ENCODE data around the gene PTGR1. TPM values are rescaled to one million over a fixed set of nuclear protein-coding genes. Genes with fewer than 3 reads are reported as not detected.

PTGR1 gene
- 1 to 10 TPM; 4.7 to 4.8 TPM for total RNA-seq

DNA sequence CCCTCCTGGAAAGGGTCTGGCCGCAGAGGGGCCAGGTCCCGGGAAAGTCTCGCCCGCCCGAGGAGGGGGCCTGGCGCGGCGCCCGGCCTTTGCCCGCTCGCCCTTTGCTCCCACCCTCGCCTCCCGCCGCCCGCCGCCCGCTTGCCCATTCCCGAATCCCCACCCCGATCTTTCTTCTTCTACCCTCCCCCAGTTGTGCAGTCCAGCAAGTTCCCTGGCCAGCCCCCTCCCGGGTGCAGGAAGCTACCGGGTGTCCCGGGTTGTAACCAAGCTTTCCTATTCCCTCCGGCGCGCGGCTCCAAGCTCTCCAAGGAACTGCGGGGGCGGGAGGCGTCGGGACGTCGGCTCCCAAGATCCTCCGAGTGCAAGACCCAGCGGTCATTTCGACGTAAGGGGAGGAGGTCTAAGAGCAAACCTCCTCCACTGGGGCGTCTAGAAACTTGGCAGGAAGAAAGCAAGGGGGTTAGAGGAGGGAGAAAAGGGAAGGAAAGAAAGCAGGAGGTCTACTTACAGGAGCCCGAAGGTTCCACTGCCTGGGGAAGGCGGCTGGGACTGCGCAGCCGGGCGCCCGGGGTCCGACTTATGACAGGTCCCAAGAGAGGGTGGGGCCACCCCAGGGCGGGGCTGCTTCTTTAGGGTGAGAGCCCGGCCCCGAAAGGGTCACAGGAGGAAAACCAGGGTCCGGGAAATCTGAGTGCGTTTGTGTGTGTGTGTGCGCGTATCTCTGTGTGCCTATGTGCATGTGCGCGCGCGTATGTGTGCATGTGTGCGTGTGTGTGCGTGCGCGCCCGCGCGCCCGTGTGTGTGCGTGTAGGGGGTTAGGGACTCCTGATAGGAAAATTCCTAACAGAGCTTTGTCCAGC, at the start of gene PTGR1:
PTGR1 (minus strand) TSS at position 556 of the 863 bp plus-strand sequence. CDS start 2,225 bp downstream, outside the sequence.
- peaks cover 14% of the 10 kb centered on the region for H3K4me1 Mint-ChIP-seq (ENCODE audit: low read depth)
- CTCF ChIA-PET: interaction anchor here (1.1 to 3.1 kb wide), 7 partner anchors 17 to 476 kb away, joined by 3 to 37 read pairs (median 6); partner anchors contain the start of gene DNAJC25

DNA sequence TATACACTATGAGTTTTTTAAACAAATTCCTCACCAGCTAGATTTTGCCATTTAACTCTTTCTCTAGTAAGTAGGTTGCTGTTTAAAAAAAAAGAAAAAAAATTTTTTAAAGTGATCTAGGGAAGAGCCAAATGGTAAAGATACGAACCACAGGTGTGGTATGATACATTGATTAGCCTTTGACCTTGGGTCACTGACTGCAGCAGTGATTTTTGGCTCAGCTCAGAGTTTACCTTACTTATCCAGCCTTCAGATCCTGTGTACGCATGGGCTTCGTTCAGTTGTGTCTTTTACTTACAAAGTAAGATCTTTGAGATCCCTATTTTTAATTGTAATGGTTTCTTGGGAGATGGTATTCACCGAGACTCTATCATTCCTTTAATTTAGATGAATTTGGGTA, 49.6 kb upstream of the PTGR1 start:
- ChIA-PET CTCF (no interaction called here), POLR2A (interaction anchor here (0.6 kb wide), 1 partner anchor 67 kb away, joined by 4 read pairs; no protein-coding TSS in a partner anchor)
- Mint-ChIP-seq H3K4me3 (no peak overlapping the region), H3K4me1 (ENCODE audit: low read depth) (peaks cover 2% of the 10 kb centered on the region), H3K27me3 (no peaks in the 10 kb centered on the region), H3K36me3 (peaks cover 25% of the 10 kb centered on the region), H3K27ac (no peak overlapping the region), H3K9me3 (no peaks in the 10 kb centered on the region)
- no peak for DNase-seq
- intact Hi-C loops (cut with micrococcal nuclease): no loop called here

More for the DNA sequence above, at the start of gene PTGR1:
- Mint-ChIP-seq H3K36me3 (no peaks in the 10 kb centered on the region), H3K27me3 (peaks cover 28% of the 10 kb centered on the region), H3K27ac (no peak within 1 kb of the TSS), H3K9me3 (no peaks in the 10 kb centered on the region), H3K4me3 (peak within 1 kb of the TSS; percentile 83)
- DNase-seq: peak; percentile 40
- POLR2A ChIA-PET: interaction anchor here (1.4 kb wide), 1 partner anchor 32 kb away, joined by 5 read pairs; the partner anchor contains the start of gene DNAJC25
- intact Hi-C loops (cut with micrococcal nuclease): loop anchor here (2.0 to 10.0 kb wide), 3 partner anchors 63 to 295 kb away; partner anchors contain the start of gene UGCG

DNA sequence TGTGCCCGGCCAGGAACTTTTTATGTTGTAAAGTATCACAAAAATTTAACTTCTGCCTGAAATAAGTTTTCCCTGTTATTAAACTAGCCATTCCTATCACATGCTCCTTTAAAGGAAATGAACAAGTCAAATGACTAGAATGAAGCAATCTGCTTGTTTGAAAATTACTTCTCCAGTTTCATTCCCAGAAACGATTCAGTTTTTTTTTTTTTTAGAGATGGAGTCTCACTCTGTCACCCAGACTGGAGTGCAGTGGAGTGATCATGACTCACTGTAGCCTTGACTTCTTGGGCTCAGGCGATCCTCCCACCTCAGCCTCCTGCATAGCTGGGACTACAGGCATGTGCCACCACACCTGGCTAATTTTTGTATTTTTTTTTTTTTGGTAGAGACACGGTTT, 48.6 kb upstream of the PTGR1 start:
- POLR2A ChIA-PET: no interaction called here
- no peak overlapping the region for H3K4me3 Mint-ChIP-seq
- no peak overlapping the region for H3K27ac Mint-ChIP-seq
- CTCF ChIA-PET: no interaction called here
- peaks cover 23% of the 10 kb centered on the region for H3K36me3 Mint-ChIP-seq
- H3K4me1 Mint-ChIP-seq (ENCODE audit: low read depth): peaks cover 2% of the 10 kb centered on the region
- H3K9me3 Mint-ChIP-seq: no peaks in the 10 kb centered on the region
- intact Hi-C loops (cut with micrococcal nuclease): no loop called here
- DNase-seq: no peak
- H3K27me3 Mint-ChIP-seq: no peaks in the 10 kb centered on the region

DNA sequence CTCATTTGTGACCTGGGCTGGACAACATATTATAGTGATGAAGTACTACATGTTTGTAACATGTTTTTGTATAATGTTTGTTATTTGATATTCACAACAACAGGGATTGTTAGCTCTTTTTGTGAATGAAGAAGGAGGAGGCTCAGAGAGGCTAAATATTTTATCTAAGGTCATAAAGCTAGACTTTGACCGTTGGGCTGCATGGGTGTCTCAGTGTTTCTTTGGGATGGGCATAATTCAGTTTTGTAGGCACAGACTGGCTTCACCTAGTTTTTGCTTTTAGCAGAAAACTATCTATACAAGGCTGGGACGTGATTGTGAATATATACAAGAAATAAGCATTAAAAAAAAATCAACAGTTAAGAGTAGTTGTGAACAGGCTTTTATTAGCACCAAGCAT, 47.0 kb upstream of the PTGR1 start:
- Mint-ChIP-seq H3K27me3 (no peaks in the 10 kb centered on the region), H3K36me3 (peaks cover 21% of the 10 kb centered on the region), H3K4me3 (no peak overlapping the region), H3K4me1 (ENCODE audit: low read depth) (peaks cover 2% of the 10 kb centered on the region), H3K27ac (no peak overlapping the region), H3K9me3 (no peaks in the 10 kb centered on the region)
- intact Hi-C loops (cut with micrococcal nuclease): no loop called here
- CTCF ChIA-PET: no interaction called here
- POLR2A ChIA-PET: no interaction called here
- DNase-seq: no peak

DNA sequence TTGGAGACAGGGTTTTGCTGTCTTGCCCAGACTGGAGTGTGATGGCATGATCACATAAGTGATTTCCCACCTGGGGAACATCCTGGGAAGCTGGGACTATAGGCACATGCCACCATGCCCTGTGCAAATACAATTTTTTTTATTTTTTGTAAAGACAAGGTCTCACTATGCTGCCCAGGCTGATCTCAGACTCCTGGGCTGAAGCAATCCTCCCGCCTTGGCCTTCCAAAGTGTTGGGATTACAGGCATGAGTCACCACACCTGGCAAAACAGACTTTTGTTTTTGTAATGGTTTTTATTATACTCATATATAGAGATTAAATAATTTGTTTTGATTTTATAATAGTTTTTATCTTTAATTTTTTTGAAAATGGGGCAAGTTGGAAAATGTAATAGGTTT, 46.4 kb upstream of the PTGR1 start:
- CTCF ChIA-PET: no interaction called here
- peaks cover 20% of the 10 kb centered on the region for H3K36me3 Mint-ChIP-seq

DNA sequence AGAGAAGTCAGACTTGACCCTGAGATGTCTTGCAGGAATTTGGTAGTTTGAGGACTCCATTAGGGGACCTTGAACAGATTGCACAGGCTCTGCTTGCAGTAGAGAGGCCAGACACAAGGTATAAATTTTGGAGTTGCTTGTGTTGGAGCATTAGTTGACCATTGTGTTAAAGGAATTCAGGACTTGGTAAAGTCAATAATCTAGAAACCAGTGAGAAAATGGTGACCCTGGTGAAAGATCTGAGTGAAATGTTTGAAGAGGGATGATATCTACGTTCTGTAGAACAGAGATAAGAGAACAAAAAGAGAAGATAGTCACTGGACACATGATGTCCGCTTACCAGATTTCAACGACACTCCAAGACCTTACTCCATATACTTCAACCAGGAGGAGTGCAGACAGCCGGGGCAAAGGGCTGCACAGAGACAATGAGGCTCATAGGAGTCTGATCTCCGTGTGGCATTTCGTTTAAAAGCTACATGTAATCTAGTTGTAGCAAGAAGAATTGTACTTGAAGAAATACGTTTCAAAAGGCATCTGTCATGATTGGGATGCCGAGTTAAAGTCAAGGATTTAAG, 44.8 kb upstream of the PTGR1 start:
- H3K27me3 Mint-ChIP-seq: no peaks in the 10 kb centered on the region
- CTCF ChIA-PET: interaction anchor here (1.1 kb wide), 1 partner anchor 17 kb away, joined by 3 read pairs; the partner anchor contains the start of gene GNG10
- POLR2A ChIA-PET: interaction anchor here (0.6 kb wide), 1 partner anchor 710 kb away, joined by 3 read pairs; no protein-coding TSS in a partner anchor
- no peak overlapping the region for H3K4me3 Mint-ChIP-seq
- intact Hi-C loops (cut with micrococcal nuclease): no loop called here
- H3K9me3 Mint-ChIP-seq: no peaks in the 10 kb centered on the region
- H3K36me3 Mint-ChIP-seq: peaks cover 14% of the 10 kb centered on the region
- DNase-seq: no peak
- no peak overlapping the region for H3K27ac Mint-ChIP-seq
- H3K4me1 Mint-ChIP-seq (ENCODE audit: low read depth): peaks cover 2% of the 10 kb centered on the region

More for the DNA sequence above, 46.4 kb upstream of the PTGR1 start:
- intact Hi-C loops (cut with micrococcal nuclease): no loop called here
- no peak overlapping the region for H3K4me3 Mint-ChIP-seq
- no peak for DNase-seq
- no peaks in the 10 kb centered on the region for H3K27me3 Mint-ChIP-seq
- no peak overlapping the region for H3K27ac Mint-ChIP-seq
- H3K4me1 Mint-ChIP-seq (ENCODE audit: low read depth): peaks cover 2% of the 10 kb centered on the region
- H3K9me3 Mint-ChIP-seq: no peaks in the 10 kb centered on the region
- POLR2A ChIA-PET: no interaction called here

DNA sequence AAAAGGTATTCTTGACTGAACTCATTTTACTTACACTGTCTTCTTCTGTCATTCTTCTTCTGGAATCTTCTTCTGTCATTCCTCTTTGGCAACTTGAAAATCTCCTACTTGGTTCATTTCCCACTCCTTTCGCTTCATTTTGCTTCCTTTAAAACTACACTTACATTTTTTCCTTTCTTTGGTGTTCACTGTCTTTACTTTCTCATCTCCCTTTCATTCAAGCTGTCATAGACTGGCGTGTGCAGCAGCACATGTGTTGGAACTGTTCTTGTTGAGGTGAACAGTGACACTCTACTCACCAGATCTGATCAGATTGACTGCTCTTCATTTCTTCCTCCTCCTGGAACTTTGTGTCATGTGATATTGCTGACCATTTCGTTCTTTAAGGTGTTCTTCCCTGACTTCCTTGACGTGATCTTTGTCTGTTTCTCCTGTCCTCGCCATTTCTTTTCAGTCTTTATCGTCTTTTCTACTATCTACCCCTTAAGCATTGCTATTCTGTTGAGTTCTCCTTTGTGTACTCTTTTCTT, 38.0 kb upstream of the PTGR1 start:
- Mint-ChIP-seq H3K4me1 (ENCODE audit: low read depth) (peaks cover 35% of the 10 kb centered on the region), H3K36me3 (peaks cover 2% of the 10 kb centered on the region), H3K27ac (no peak overlapping the region), H3K27me3 (no peaks in the 10 kb centered on the region), H3K4me3 (no peak overlapping the region), H3K9me3 (no peaks in the 10 kb centered on the region)
- DNase-seq: no peak
- ChIA-PET POLR2A (interaction anchor here (1.0 kb wide), 1 partner anchor 24 kb away, joined by 3 read pairs; the partner anchor contains the start of gene GNG10), CTCF (interaction anchor here (1.8 kb wide), 1 partner anchor 39 kb away, joined by 4 read pairs; no protein-coding TSS in a partner anchor)
- intact Hi-C loops (cut with micrococcal nuclease): loop anchor here (10.0 kb wide), 1 partner anchor 107 kb away; no protein-coding TSS in a partner anchor

DNA sequence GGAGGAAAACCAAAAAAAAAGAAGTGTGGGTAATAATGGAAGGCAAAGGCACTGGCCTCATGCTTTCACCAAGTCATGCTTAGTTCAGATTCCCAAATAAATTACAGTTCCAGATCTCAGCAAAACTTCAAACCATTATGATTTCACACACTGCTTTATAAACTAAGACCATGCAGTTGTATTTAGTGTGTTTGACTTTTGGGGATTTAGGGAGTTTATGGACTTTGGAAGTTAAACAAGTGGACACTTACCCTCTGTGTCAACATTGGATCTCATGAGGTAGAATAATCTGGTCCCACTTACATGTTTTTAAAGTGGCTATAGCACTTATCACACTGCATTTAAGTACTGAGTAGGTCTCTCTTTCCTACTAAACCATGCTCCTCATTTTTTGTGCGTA, 35.4 kb upstream of the PTGR1 start:
- Mint-ChIP-seq H3K4me3 (no peak overlapping the region), H3K36me3 (peaks cover 2% of the 10 kb centered on the region), H3K4me1 (ENCODE audit: low read depth) (peaks cover 43% of the 10 kb centered on the region), H3K9me3 (no peaks in the 10 kb centered on the region), H3K27ac (no peak overlapping the region), H3K27me3 (no peaks in the 10 kb centered on the region)
- intact Hi-C loops (cut with micrococcal nuclease): loop anchor here (5.0 to 10.0 kb wide), 4 partner anchors 108 to 697 kb away; partner anchors contain the start of genes PTBP3, UGCG and ZNF483
- ChIA-PET POLR2A (no interaction called here), CTCF (no interaction called here)
- DNase-seq: no peak

DNA sequence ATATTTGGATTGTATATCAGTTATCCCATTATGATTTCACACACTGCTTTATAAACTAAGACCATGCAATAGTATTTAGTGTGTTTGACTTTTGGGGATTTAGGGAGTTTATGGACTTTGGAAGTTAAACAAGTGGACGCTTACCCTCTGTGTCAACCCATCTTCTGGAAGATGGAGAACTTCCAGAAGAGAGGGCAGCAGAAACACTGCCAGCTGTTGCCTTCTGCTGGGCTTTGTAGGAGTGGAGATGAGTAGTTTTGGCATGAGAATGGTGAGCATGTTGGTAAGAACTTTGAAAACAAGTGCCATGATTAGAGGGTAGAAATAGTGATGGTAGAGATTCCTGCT, 33.9 kb upstream of the PTGR1 start:
- intact Hi-C loops (cut with micrococcal nuclease): loop anchor here (5.0 to 10.0 kb wide), 4 partner anchors 106 to 699 kb away; partner anchors contain the start of genes PTBP3, UGCG and ZNF483
- Mint-ChIP-seq H3K27me3 (no peaks in the 10 kb centered on the region), H3K4me1 (ENCODE audit: low read depth) (peaks cover 43% of the 10 kb centered on the region), H3K27ac (no peak overlapping the region), H3K9me3 (no peaks in the 10 kb centered on the region), H3K36me3 (peaks cover 2% of the 10 kb centered on the region), H3K4me3 (peak overlapping the region; percentile 3)
- ChIA-PET CTCF (interaction anchor here (0.8 kb wide), 1 partner anchor 35 kb away, joined by 3 read pairs; no protein-coding TSS in a partner anchor), POLR2A (no interaction called here)
- no peak for DNase-seq

DNA sequence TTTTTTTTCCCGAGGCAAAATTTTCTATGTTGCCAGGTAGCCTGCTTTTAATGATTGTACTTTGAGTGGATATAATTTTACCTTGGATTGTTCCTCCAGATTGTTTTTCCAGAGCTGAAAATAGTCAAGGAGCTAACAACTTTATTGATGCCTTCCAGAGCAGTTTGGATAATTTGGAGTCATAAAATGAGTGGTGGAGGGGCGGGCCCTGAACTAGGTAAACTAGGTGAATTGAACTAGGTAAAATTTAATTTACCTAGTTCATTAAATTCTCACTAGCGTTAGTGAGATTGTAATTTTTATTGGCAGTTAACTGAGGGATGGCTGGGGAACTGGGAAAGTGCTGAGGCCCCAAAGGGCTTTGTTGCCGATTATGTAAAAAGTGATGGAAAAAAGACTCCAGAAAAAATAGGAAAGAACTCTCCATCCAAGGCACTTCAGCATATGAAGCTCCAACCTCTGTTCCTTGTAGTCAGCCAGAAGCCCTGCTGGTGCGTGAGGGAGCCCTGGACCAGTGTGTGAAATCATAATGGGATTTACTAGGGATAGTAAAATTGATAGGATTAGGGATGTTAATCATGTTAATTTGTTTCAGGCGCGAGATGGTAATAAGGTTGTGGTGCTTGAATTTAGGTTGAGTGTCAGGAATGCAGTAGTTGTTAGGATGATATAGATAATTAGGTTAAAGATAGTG, 33.4 kb upstream of the PTGR1 start:
- Mint-ChIP-seq H3K27me3 (no peaks in the 10 kb centered on the region), H3K9me3 (no peaks in the 10 kb centered on the region), H3K4me3 (peak overlapping the region; percentile 90), H3K27ac (no peak overlapping the region), H3K4me1 (ENCODE audit: low read depth) (peaks cover 43% of the 10 kb centered on the region), H3K36me3 (peaks cover 2% of the 10 kb centered on the region)
- intact Hi-C loops (cut with micrococcal nuclease): loop anchor here (5.0 to 10.0 kb wide), 4 partner anchors 106 to 699 kb away; partner anchors contain the start of genes PTBP3, UGCG and ZNF483
- ChIA-PET POLR2A (interaction anchor here (2.1 to 2.5 kb wide), 2 partner anchors 29 to 150 kb away, joined by 7 to 21 read pairs; partner anchors contain the start of genes ECPAS and GNG10), CTCF (interaction anchor here (0.8 to 2.6 kb wide), 2 partner anchors 29 to 35 kb away, joined by 3 to 12 read pairs; partner anchors contain the start of gene GNG10)
- no peak for DNase-seq

DNA sequence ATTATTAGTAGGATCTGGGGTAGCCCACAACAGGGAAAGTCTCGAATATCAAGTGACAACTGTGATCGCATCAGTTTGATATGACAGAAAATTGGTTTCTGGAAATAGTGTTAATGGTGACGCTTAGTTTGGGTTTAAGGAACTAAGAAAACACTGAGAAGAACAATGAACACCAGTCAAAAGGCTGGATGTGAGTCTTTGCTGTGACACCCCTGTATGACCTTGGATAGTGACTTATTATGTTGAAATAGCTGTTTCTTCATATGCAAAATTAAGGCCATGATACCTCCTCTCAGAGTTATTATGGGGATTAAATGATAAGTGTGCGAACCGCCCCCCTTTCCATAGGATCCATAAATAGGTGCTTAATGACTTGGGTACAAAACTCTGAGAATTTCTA, 32.6 kb upstream of the PTGR1 start:
- intact Hi-C loops (cut with micrococcal nuclease): loop anchor here (5.0 to 10.0 kb wide), 4 partner anchors 105 to 700 kb away; partner anchors contain the start of genes PTBP3, UGCG and ZNF483
- DNase-seq: no peak

More for the DNA sequence above, 32.6 kb upstream of the PTGR1 start:
- POLR2A ChIA-PET: interaction anchor here (1.3 to 2.5 kb wide), 4 partner anchors 30 to 1376 kb away, joined by 5 to 21 read pairs (median 6); partner anchors contain the start of genes ECPAS, GNG10 and TXN
- Mint-ChIP-seq H3K27me3 (no peaks in the 10 kb centered on the region), H3K4me3 (peak overlapping the region; percentile 90), H3K27ac (peak overlapping the region; percentile 74), H3K36me3 (peaks cover 2% of the 10 kb centered on the region), H3K9me3 (no peaks in the 10 kb centered on the region), H3K4me1 (ENCODE audit: low read depth) (peaks cover 43% of the 10 kb centered on the region)
- CTCF ChIA-PET: interaction anchor here (1.2 to 2.6 kb wide), 5 partner anchors 11 to 443 kb away, joined by 3 to 12 read pairs (median 6); partner anchors contain the start of gene GNG10

Measured in activated CD4-positive, alpha-beta memory T cell treated with anti-CD3 and anti-CD28 coated beads for 36 hours (primary cell).